A549 (cell line): Measurements from ENCODE around the gene PM20D1. TPM values are rescaled to one million over a fixed set of nuclear protein-coding genes. Genes with fewer than 3 reads are reported as not detected.

Experiments used
- ATAC-seq, 2 experiments: fragments of 200-7000 bp in 1 of 2; fragments of >200 bp in 1 of 2; cut with Nextera tagmentation in 1 of 2; cut with Tn5 transposase in 1 of 2; 3 replicates each; pipeline versions ENCODE4 v1.8.0 to v1.9.1; 2018 to 2020; ENCODE audit warnings: mild to moderate bottlenecking in 1 of 2, moderate library complexity in 1 of 2
- CTCF ChIA-PET: fragments of 300-600 bp; sonication (Branson Sonifier 250); formaldehyde crosslinking; extraction: SDS; loops from one replicate; lab custom pipeline; 2021; ENCODE audit warnings: antibody characterized with exemption, inconsistent platforms; lab: Yijun Ruan, JAX
- POLR2A ChIA-PET: fragments of 350-600 bp; formaldehyde crosslinking; extraction: SDS; loops from one replicate; lab custom pipeline; 2021; ENCODE audit warnings: antibody characterized with exemption, inconsistent platforms; lab: Yijun Ruan, JAX
- DNase-seq, 2 experiments: peaks; one replicate each; pipeline versions ENCODE4 v3.0.0 to v3.0.0-alpha.2; 2011 to 2016; ENCODE audit warnings: low read depth in 1 of 2, low spot score in 1 of 2
- FAIRE-seq: peaks from 2 replicates; lab custom pipeline; 2011; peaks lifted over from hg19 to GRCh38; lab: Jason Lieb, UNC
- H3K27ac ChIP-seq, 2 experiments: fragments of >200 bp; sonication (Bioruptor Twin); formaldehyde crosslinking; 3 replicates each; pipeline ENCODE4 v1.5.1; 2016 to 2017
- H3K4me1 ChIP-seq: fragments of >200 bp; sonication (Bioruptor Twin); formaldehyde crosslinking; 3 replicates; pipeline ENCODE4 v1.6.1; 2016
- H3K4me2 ChIP-seq: fragments of >200 bp; sonication (Bioruptor Twin); formaldehyde crosslinking; 3 replicates; pipeline ENCODE4 v1.6.1; 2016
- H3K4me3 ChIP-seq: fragments of >200 bp; sonication (Bioruptor Twin); formaldehyde crosslinking; 3 replicates; pipeline ENCODE4 v1.5.1; 2016
- H3K9me3 ChIP-seq: fragments of >200 bp; sonication (Bioruptor Twin); formaldehyde crosslinking; 3 replicates; pipeline ENCODE4 v1.6.1; 2016
- CHD4 ChIP-seq: fragments of 200-600 bp; sonication (generic); IDR thresholded peaks from 2 replicates; pipeline ENCODE4 v1.6.1; 2016; ENCODE audit warnings: antibody characterized with exemption, mild to moderate bottlenecking, borderline replicate concordance
- CTCF ChIP-seq: fragments of >200 bp; sonication (Bioruptor Twin); formaldehyde crosslinking; IDR thresholded peaks from 3 replicates; pipeline ENCODE4 v1.5.1; 2016
- FOSL2 ChIP-seq, 2 experiments: fragments of 450-650 bp in 1 of 2; fragments of >200 bp in 1 of 2; sonication (Bioruptor Twin) in 1 of 2; formaldehyde crosslinking; IDR thresholded peaks; 2 replicates each; pipeline versions ENCODE4 v1.5.0 to v1.6.1; 2016 to 2020; ENCODE audit warnings: mild to moderate bottlenecking in 1 of 2, moderate library complexity in 1 of 2
- HES2 ChIP-seq: fragments of >200 bp; sonication (Bioruptor Twin); formaldehyde crosslinking; IDR thresholded peaks from 2 replicates; pipeline ENCODE4 v1.6.1; 2016
- HOXB5 ChIP-seq: fragments of 250-450 bp; sonication (Bioruptor Pico); IDR thresholded peaks from 2 replicates; pipeline ENCODE4 v1.5.0; 2020; ENCODE audit warnings: mild to moderate bottlenecking, moderate library complexity
- MAFK ChIP-seq: fragments of 450-650 bp; IDR thresholded peaks from 2 replicates; pipeline ENCODE4 v1.6.1; 2014; ENCODE audit not compliant: partially characterized antibody
- MYC ChIP-seq: IDR thresholded peaks from 2 replicates; pipeline ENCODE4 v1.6.1; 2012; ENCODE audit warnings: mild to moderate bottlenecking, inconsistent platforms, low read length, improper control_type of control experiment, borderline replicate concordance
- PBX3 ChIP-seq: IDR thresholded peaks from 2 replicates; pipeline ENCODE4 v1.6.1; 2012
- RCOR1 ChIP-seq: fragments of 150-350 bp; IDR thresholded peaks from 2 replicates; pipeline ENCODE4 v1.6.1; 2014; ENCODE audit warnings: antibody characterized with exemption, low read length, low read depth
- SMC3 ChIP-seq: fragments of >200 bp; sonication (Bioruptor Twin); formaldehyde crosslinking; IDR thresholded peaks from 3 replicates; pipeline ENCODE4 v1.6.1; 2018; ENCODE audit warnings: inconsistent platforms
- TP53 ChIP-seq: fragments of 250-450 bp; sonication (Bioruptor Pico); IDR thresholded peaks from 2 replicates; pipeline ENCODE4 v1.5.0; 2021; ENCODE audit warnings: mild to moderate bottlenecking, moderate library complexity
- ZSCAN20 ChIP-seq: fragments of 250-450 bp; sonication (Bioruptor Pico); IDR thresholded peaks from 2 replicates; pipeline ENCODE4 v1.8.0; 2022; ENCODE audit warnings: mild to moderate bottlenecking, moderate library complexity
- WGBS: methylation state at CpG from one replicate; pipeline ENCODE4 v1.1.6; 2017; ENCODE audit errors: missing lambda C conversion rate; 5-methylcytosine and 5-hydroxymethylcytosine counted together
- polyA plus RNA-seq, 4 experiments: library from polyadenylated mRNA; depleted of rRNA in 3 of 4; stranded (reverse); fragments of >200 nt; fragmentation: RNase III in 1 of 4; extraction: RNeasy Plus Mini Kit Qiagen cat#74134 plus additional on column Dnase treatment in 1 of 4; gene quantifications; 2 replicates in 3 of 4; 3 replicates in 1 of 4; pipeline ENCODE4 v1.2.3, GENCODE V29; 2011 to 2017

Gene PM20D1
- polyA plus RNA-seq, 2 of the 4 experiments (the other 2 are of a cell fraction), result not detected

- peak overlapping the region in 1 of 2 experiments; percentile 98; a peak in 1 of 6 replicates for H3K27ac ChIP-seq
- ChIA-PET CTCF (interaction anchor here (1.9 to 11.5 kb wide), 4 partner anchors 17 to 166 kb away, joined by 10 to 120 read pairs (median 17); no protein-coding TSS in a partner anchor), POLR2A (no interaction called here)
- H3K4me2 ChIP-seq, result peak overlapping the region; percentile 93
- TF ChIP-seq TP53 (no peak), SMC3 (no peak), HES2 (no peak), CTCF (no peak), PBX3 (no peak), ZSCAN20 (CRISPR knock-in tag) (no peak), MYC (no peak), FOSL2 (IDR thresholded peaks at IDR 0.05) (no peak), FOSL2 (CRISPR knock-in tag; IDR thresholded peaks at IDR 0.05) (no peak), CHD4 (no peak), RCOR1 (no peak)
- FAIRE-seq (no peak), DNase-seq (no peak), ATAC-seq (no peak)
- H3K9me3 ChIP-seq, result no peaks in the 10 kb centered on the region
- no peak overlapping the region for H3K4me3 ChIP-seq
- peaks cover 19% of the 10 kb centered on the region for H3K4me1 ChIP-seq
- WGBS, result 78% methylated on average over 5 of the region's 5 CpGs
Measured at GRCh38 chr1:205811660-205812059, 38.3 kb downstream of the PM20D1 start.

- FAIRE-seq, result no peak
- CTCF ChIA-PET, result interaction anchor here (0.9 to 11.5 kb wide), 8 partner anchors 9 to 179 kb away, joined by 3 to 120 read pairs (median 6); no protein-coding TSS in a partner anchor
- TF ChIP-seq PBX3 (no peak), CTCF (0 out of 3 replicates have a peak, but pooled peaks have one; percentile 7)
- peak in 1 of 2 experiments; percentile 19; a peak in 1 of 6 replicates for ATAC-seq
- H3K4me2 ChIP-seq, result no peak overlapping the region
- 96% methylated on average over 12 of the region's 12 CpGs for WGBS
- H3K4me1 ChIP-seq, result peaks cover 19% of the 10 kb centered on the region
- H3K9me3 ChIP-seq, result no peaks in the 10 kb centered on the region
- peak; percentile 17 to 49 for DNase-seq
- POLR2A ChIA-PET, result no interaction called here
- no peak overlapping the region for H3K27ac ChIP-seq
- H3K4me3 ChIP-seq, result no peak overlapping the region
Measured at GRCh38 chr1:205810448-205811157, 39.3 kb downstream of the PM20D1 start.

- 85% methylated on average over 14 of the region's 14 CpGs for WGBS
Measured at GRCh38 chr1:205809942-205810345, 40.0 kb downstream of the PM20D1 start.

More at GRCh38 chr1:205809942-205810345, 40.0 kb downstream of the PM20D1 start:
- H3K27ac ChIP-seq, result no peak overlapping the region
- FAIRE-seq, result no peak
- peak; percentile 73 for TF ChIP-seq MAFK
- TF ChIP-seq HOXB5 (CRISPR knock-in tag), result no peak
- TF ChIP-seq, all 56 proteins: peak for 1
- DNase-seq (no peak), ATAC-seq (no peak)
- Histone ChIP-seq H3K4me1 (peaks cover 19% of the 10 kb centered on the region), H3K4me2 (no peak overlapping the region), H3K9me3 (no peaks in the 10 kb centered on the region), H3K4me3 (no peak overlapping the region)
- ChIA-PET CTCF (interaction anchor here (0.9 to 11.5 kb wide), 7 partner anchors 8 to 180 kb away, joined by 3 to 120 read pairs (median 4); no protein-coding TSS in a partner anchor), POLR2A (no interaction called here)
